GM19099 (cell line): ENCODE data around the gene EBLN1.
A peak's percentile ranks its signal among the peaks of the same experiment; 100 is the strongest.

Source experiments
- POLR2A ChIP-seq: IDR thresholded peaks from 3 replicates; pipeline ENCODE4 v1.6.1; 2011; ENCODE audit warnings: low read depth; ENCODE audit not compliant: insufficient read length; ENCODE audit errors: extremely low read depth

Gene EBLN1

DNA sequence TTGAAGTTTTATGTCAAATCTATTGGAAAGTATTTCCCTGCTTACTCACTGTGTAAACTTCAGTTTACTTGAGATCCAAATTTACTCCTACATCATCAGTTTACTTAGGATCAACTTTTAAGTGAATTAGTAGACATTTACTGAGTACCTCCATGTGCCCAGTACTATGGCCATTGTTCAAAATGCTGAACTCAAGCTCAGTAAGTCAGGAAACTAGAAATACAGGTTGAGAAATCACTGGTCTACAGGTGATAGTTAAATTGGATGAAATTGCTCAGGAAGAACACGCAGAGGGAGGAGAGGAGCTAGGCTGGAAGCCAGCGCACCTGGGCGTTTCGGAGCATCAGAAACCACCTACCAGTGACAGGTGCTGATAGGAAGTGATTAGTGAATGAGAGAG lies 25.5 kb upstream of the EBLN1 start:
- no peak for TF ChIP-seq POLR2A

DNA sequence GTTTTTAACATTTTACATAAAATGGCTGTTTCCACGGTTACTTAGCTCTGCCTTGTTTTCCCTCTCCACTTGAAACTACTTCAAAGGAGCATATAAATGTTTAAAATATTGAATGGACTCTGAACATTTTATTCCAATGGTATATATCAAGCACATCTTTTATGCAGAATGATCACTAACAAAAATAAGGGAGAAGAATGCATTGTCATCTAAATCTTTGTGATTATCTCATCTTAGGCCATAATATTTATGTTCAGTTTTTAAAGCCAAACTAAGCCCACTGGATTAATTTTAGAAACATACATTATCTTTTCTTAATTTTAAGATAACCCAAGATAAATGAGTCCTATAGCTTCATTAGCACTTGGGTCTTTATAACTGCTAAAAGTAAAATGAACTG lies 13.4 kb upstream of the EBLN1 start:
- no peak for TF ChIP-seq POLR2A

DNA sequence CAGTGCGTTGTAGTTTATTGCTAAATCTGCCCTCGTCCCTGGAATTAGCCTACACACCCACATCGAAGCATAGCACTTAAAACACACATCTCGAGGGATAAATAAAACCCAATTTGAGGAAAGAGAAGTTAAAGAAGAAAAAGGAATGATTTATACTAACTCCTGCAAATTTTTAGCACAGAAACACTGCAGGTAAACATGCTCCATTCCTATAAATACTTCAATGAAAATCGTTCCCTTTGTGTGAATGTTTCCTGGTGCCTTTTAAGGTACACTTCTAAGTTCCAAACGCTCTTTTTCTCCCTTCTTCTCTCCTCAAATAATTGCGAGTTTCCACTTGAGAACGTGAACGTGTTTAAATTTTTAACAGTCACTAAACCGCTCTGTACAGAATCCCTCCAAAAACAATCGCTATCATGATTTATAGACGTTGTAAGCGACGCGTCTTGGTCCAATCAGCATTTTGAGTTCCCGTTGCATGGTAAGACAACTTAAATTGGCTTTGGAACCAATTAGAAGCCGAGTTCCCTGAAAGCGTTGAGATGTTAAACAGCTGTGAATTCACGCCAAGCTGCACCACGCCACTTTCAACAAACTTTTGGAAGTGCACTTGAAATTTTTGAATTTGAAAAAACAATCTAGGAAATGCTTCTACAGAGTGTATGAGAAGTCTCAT lies 12.5 kb upstream of the EBLN1 start:
- no peak for TF ChIP-seq POLR2A

DNA sequence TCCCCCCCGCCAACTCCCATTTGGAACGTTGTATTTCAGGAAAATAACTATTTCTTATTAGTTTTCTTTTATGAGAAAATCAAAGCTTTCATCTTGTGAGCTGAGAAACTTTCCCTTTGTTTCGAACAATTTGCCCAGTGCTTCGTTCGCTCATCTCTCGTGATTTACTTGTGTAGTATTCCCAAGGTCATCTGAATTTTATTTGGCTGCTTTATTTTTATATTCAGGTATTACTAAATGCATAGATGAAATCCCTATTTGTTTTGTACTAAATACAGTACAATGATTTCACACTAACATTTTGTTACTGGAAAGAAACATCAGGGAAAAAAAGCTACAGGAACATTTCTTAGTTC lies 12.0 kb upstream of the EBLN1 start:
- no peak for TF ChIP-seq POLR2A

DNA sequence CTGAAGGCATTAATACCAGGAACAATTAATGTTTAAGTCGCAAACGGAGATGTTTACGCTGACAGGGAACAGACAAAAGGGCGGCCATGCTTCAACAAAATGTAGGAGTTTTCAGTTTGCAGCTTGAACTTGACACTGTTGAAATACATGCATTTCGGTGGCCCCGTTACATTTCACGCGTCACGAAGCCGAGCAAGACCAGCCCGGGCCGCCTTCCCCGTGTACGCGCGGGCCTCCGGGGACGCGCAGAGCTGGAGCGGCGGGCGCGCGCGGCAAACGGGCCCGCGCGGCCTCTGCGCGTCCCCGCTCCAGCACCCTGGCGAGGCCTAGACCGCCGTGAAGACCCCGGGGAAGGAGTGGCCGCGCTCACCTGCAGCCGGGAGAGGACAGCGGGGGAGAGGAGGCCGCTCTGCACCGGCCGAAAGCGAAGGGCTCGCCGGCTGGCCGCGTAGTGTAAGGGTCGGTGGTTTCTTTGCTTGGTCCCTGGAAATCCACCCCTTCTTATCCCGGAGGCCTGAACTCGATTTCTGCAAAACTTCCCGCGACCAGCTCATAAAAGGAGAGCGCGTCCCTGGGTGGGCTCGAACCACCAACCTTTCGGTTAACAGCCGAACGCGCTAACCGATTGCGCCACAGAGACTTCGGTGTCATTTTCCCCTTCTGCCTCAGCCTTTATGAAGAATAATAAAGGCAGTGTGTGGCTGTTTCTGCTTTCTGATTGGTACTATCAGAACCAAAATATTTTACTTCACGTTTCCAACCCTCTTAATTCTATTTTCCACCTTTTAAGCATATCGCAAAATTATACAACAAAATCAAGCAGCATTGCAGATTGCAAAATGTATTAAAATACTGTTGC lies 11.4 kb upstream of the EBLN1 start:
- TF ChIP-seq POLR2A: peak; percentile 41

DNA sequence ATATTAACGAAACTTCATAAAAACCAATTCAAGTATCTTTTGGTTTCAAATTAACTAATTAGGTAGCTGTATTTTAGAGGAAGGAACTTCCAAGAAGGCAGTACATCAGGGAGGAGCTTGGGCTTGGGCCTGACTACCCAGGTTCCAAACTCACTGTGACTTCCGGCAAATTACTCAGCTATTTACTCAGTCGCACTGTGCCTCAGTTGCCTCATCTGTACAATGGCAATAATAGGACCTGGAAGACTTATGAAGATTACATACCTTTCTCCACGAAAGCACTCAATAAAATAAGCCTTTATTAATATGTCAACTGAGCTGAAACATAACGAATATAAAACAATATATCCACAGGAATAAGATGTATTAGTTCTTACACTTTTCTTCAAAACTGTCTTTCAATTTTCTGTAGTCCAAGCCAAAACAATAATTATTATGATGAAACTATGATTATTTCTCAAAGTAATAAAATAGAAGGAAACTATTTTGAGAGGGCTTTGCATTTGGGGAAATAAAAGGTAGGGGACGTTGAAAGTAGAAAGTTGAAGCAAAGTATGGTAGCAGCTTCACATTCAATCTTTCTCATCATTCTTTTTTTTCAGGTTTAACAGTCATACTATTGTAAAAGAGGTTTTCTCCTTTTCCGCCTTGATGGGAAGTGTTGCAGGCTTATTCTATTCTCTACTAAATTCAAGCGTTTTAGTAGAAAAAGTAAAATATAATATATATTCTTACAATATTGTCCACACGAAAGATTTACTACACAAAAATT lies 10.5 kb upstream of the EBLN1 start:
- no peak for TF ChIP-seq POLR2A

DNA sequence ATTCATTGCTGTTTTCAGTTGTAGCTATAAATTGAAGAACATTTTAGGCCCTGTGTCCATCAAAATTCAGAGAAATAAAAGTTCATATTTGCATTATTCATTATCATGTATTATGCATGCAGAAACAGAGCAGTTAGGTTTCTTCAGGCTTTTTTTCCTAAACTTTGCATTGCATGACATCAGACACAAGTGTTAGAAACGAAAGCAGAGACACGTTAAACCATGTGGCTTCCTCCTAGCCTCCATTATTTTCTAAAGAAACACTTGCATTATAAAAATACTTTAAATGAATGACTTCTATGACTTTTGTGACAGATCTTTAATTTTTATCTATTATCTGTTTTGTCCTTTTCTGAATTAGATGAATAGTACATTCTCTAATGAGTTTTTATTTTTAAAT lies 8.8 kb upstream of the EBLN1 start:
- no peak for TF ChIP-seq POLR2A

DNA sequence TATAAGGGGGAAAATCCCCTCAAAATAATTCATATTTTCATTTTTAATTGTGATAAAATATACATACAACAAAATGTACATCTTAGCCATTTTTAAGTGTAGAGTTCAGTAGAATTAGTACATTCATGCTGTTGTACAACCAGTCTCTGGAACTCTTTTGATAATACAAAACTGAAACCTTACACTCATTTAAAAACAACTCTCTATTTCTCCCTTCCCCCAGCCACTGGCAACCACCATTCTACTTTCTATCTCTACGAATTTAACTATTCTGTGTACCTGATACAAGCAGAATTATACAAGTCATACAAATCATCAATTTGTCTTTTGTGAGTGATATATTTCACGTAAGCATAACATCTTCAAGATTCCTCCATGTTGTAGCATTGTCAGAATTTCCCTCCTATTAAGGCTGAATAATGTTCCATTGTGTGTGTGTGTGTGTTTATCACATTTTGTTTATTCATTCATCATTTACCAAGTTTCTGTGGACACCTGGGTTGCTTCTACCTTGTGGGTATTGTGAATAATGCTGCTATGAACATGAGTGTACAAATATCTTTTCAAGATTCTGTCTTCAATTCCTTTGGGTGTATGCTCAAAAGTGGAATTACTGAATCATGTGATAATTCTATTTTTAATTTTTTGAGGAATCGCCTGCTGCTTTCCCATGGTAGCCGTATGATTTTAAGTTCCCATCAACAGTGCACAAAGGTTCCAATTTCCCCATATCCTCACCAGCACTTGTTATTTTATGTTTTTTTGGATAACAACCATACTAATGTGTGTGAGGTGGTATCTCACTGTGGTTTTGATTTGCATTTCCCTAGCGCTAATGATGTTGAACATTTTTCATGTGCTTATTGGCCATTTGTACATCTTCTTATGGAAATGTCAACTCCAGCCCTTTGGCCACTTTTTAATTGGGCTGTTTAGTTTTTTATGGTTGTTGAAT lies 4.7 kb upstream of the EBLN1 start:
- TF ChIP-seq POLR2A: no peak

DNA sequence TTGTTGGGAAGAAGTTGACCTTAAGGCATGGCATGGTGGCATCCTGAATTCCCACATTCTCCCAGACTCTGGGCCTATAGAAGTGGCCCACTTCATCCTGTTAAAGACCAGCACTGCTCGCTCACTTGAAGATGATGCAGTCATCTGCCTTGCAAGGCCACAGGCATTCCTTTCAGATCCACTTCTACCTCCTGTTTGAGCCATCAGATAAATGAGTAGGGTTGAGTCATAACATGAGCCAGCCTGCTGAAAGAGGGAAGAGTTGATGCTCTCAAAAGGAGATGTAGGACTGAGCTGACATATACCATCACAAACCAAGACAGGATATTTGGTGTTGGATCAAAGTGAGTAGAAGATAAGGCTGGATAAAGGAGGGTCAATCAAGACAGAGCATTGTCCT lies 1.5 kb upstream of the EBLN1 start:
- no peak for TF ChIP-seq POLR2A

DNA sequence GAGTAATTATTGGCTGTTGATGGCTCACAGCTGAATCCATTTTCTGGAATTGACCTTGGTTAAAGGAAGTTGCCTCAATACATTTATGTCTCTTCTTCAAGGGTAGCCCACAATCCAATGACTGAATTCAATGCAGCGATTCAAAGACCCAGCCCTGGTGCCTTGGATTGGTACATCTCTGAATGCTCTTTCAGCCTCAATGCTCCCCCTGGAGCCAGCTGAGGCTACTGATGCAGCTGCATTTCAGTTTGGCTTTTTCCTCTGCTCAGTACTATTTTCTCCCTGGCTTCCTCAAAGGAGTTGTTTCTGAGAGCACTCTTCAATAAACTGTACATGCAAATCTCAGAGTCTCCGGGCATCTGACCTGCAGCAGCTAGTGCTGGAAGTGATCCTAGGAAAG lies 633 bp upstream of the EBLN1 start:
- TF ChIP-seq POLR2A: no peak

DNA sequence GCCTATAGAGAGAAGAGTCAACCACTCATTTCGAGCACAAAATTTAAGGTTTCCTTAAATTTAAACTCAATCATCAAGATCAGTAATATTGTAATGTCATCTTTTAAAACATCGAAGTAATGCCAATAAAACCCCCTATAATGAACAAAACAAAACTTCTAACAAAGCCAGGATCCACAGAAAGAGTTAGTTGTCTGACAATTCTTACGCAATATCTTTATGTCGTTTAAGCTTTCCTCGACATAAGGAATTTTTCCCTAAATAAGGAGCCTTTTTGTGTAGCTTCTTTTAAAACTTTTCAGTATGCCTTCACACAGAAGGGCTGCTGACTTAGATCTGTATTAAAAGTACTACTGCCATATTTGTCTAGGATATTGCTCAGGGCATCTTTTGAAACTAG lies 7.5 kb downstream of the EBLN1 start:
- TF ChIP-seq POLR2A: no peak

DNA sequence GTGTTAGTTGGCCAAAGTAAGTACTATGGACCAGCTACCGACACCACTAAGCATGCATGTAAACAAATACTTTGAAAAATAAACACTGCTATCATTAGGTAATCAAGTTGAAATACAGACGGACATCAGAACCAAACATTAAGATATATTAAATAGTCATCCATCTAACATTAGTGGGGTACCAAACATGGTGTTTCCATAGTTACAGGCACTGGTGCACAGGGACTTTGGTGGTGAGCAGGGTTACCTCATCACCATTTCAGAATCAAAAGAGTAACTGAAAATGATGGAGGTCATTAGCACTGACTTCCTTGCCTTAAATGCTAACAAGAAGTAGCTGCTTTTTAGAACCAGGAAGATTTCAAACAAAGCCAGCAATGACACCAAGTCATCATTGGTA lies 23.9 kb downstream of the EBLN1 start:
- TF ChIP-seq POLR2A: no peak

DNA sequence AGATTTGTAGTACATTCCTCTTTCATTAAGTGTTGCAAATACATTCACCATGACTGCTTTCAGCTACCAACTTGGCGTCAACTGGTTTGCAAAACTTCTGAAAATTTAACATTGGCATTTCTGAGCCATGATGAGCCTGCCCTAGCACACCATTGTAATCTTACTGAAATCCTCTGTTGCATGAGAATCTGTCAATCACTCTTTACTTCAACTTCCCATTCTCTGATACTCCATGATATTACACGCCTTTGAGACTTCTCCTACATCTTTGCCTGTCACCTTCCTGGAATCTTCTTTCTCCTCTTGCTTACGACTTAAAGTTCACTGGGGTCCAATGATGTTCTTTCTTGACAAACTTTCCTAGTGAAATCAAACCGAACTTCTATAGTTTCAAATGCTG lies 32.2 kb downstream of the EBLN1 start:
- no peak for TF ChIP-seq POLR2A

DNA sequence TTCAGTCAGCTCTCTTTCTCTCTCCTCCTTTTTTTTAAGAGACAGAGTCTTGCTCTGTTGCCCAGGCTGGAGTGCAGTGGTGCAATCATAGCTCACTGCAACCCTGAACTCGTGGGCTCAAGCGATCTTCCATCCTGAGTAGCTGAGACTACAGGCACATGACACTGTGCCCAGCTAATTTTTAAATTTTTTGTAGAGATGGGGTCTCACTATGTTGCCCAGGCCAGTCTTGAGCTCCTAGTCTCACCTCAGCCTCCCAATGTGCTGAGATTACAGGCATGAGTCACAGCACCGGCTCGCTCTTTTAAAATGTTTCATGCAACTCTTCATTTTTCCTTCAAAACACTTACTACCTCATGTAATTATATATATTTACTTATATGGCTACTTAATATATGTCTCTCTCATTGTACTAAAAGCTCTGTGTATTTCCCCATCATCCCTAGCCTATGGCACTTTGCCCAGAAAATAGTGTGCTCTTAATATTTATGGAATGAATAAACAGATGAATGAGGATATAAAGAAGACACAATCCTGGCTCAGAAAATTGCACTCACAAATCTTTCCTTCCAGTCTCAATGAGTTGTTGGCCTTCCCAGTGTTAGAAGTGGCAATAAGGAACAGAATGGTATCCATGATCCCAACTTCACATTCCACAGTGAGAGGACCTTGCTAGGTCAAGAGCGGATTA lies 33.9 kb downstream of the EBLN1 start:
- TF ChIP-seq POLR2A: no peak
